Transverse colon (tissue), 4 donors: Measurements from ENCODE around the gene TRMT112.

Experiments
- CTCF ChIP-seq, 5 experiments: fragments of 200-600 bp in 3 of 5; fragments of 450-650 bp in 2 of 5; sonication (generic) in 3 of 5; IDR thresholded peaks; 1 replicate in 2 of 5; 2 replicates in 3 of 5; pipeline ENCODE4 v1.5.1; 2016 to 2017; ENCODE audit warnings: antibody characterized with exemption in 5 of 5, inconsistent platforms in 3 of 5, mild to moderate bottlenecking in 2 of 5, moderate library complexity in 1 of 5
- POLR2AphosphoS5 ChIP-seq, 3 donors: sonication (generic); formaldehyde crosslinking; IDR thresholded peaks; one replicate each; pipeline ENCODE4 v1.6.1; 2016; ENCODE audit warnings: antibody characterized with exemption in 3 of 3

DNA sequence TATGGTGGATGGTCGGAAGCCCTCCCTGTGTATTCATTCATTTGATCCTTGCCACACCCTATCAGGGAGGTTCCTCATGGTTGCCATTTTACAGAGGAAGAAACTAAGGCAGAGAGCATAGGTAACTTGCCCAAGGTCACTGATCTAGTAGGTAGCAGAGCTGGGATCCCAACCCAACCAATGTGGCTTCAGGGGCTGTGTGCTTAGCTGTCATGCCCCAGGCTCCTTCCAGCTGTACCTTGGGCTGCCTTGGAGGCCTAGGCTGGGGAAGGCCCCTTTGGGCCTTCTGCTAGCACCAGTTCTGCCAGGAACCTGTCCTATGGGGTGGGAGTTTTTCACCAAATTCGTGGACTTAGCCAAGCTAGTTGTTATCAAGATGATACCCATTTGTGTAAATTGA lies 41.5 kb downstream of the TRMT112 start:
- no peak for TF ChIP-seq POLR2AphosphoS5 (IDR thresholded peaks at IDR 0.05)
- no peak for TF ChIP-seq CTCF (IDR thresholded peaks at IDR 0.05)
